A549 (cell line): Measurements from ENCODE around the gene SPACA7.

ENCODE experiments used
- CHD2 ChIP-seq: fragments of 150-350 bp; IDR thresholded peaks from 2 replicates; pipeline ENCODE4 v1.6.1; 2014; ENCODE audit warnings: low read length; ENCODE audit not compliant: partially characterized antibody
- CTCF ChIP-seq: fragments of >200 bp; sonication (Bioruptor Twin); formaldehyde crosslinking; IDR thresholded peaks from 3 replicates; pipeline ENCODE4 v1.5.1; 2016
- ESRRA ChIP-seq: fragments of 150-350 bp; IDR thresholded peaks from 2 replicates; pipeline ENCODE4 v1.6.1; 2014; ENCODE audit warnings: mild to moderate bottlenecking, low read length, borderline replicate concordance
- HDAC2 ChIP-seq: fragments of 200-600 bp; sonication (generic); IDR thresholded peaks from 2 replicates; pipeline ENCODE4 v1.6.1; 2016
- HOXB13 ChIP-seq: fragments of 250-450 bp; sonication (Bioruptor Pico); IDR thresholded peaks from 2 replicates; pipeline ENCODE4 v1.5.0; 2020; ENCODE audit warnings: low read depth, mild to moderate bottlenecking, moderate library complexity
- JUNB ChIP-seq: fragments of >200 bp; sonication (Bioruptor Twin); formaldehyde crosslinking; IDR thresholded peaks from 2 replicates; pipeline ENCODE4 v1.6.1; 2016
- POLR2A ChIP-seq: IDR thresholded peaks from 2 replicates; pipeline ENCODE4 v1.6.1; 2012; ENCODE audit warnings: mild to moderate bottlenecking, low read length
- REST ChIP-seq: fragments of 200-600 bp; sonication (generic); IDR thresholded peaks from 2 replicates; pipeline ENCODE4 v1.6.1; 2016; ENCODE audit warnings: antibody characterized with exemption, mild to moderate bottlenecking, moderate library complexity
- RFX5 ChIP-seq: fragments of 450-650 bp; IDR thresholded peaks from 2 replicates; pipeline ENCODE4 v1.7.1; 2014; ENCODE audit warnings: antibody characterized with exemption, mild to moderate bottlenecking, moderate library complexity
- TFCP2L1 ChIP-seq: fragments of 250-450 bp; sonication (Bioruptor Pico); IDR thresholded peaks from 2 replicates; pipeline ENCODE4 v1.5.0; 2021; ENCODE audit warnings: mild to moderate bottlenecking
- USF2 ChIP-seq: fragments of 450-650 bp; IDR thresholded peaks from 2 replicates; pipeline ENCODE4 v1.6.1; 2014; ENCODE audit warnings: antibody characterized with exemption
- TF ChIP-seq, protein P1 (sequence below): fragments of 250-450 bp; sonication (Bioruptor Pico); IDR thresholded peaks from 2 replicates; pipeline ENCODE4 v1.5.0; 2021; ENCODE audit warnings: mild to moderate bottlenecking, moderate library complexity, borderline replicate concordance

DNA sequence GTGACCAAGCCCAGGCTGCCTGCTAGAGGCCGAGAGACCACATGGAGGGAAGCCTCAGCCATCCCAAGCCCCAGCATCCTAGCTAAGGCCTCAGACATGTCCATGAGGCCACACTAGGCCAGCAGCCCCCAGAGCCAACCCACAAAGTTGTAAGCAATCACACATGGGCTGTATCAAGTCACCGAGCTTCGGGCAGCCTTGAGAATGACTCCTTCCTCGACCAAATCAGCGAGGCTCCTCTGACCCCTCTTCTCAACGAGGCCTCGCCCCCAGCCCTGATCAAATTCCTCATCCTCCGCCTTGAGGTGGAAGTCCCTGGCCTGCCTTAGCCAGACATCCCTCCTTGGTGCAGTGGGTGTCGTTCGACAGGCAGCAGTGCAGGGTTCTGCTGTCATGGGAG lies 1.9 kb upstream of the SPACA7 start:
- TF ChIP-seq REST (no peak), CTCF (no peak), ESRRA (no peak), USF2 (no peak), TFCP2L1 (no peak), POLR2A (no peak), HDAC2 (no peak), CHD2 (no peak), HOXB13 (CRISPR knock-in tag) (no peak), RFX5 (no peak), JUNB (no peak)
- TF ChIP-seq, protein P1, sequence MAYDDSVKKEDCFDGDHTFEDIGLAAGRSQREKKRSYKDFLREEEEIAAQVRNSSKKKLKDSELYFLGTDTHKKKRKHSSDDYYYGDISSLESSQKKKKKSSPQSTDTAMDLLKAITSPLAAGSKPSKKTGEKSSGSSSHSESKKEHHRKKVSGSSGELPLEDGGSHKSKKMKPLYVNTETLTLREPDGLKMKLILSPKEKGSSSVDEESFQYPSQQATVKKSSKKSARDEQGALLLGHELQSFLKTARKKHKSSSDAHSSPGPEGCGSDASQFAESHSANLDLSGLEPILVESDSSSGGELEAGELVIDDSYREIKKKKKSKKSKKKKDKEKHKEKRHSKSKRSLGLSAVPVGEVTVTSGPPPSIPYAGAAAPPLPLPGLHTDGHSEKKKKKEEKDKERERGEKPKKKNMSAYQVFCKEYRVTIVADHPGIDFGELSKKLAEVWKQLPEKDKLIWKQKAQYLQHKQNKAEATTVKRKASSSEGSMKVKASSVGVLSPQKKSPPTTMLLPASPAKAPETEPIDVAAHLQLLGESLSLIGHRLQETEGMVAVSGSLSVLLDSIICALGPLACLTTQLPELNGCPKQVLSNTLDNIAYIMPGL (CRISPR knock-in tag) = no peak
